GM19468 (cell line): ENCODE results near the gene SFXN1.

Experiments used
- ATAC-seq: cut with Tn5 transposase; IDR thresholded peaks from one replicate; pipeline ENCODE4 v1.9.1; 2021; ENCODE audit warnings: mild to moderate bottlenecking, moderate library complexity, moderate number of reproducible peaks; ENCODE audit not compliant: unreplicated experiment; ENCODE audit errors: extremely low read depth

SFXN1 gene

GRCh38 chr5:175561085-175561484 lies 82.7 kb downstream of the SFXN1 start:
- no peak for ATAC-seq

- no peak for ATAC-seq
Observed at GRCh38 chr5:175564716-175565115, 86.4 kb downstream of the SFXN1 start.

GRCh38 chr5:175566697-175567096 lies 88.3 kb downstream of the SFXN1 start:
- no peak for ATAC-seq

GRCh38 chr5:175567954-175568353 lies 89.6 kb downstream of the SFXN1 start:
- no peak for ATAC-seq

- ATAC-seq = no peak
Observed at GRCh38 chr5:175569701-175570100, 91.3 kb downstream of the SFXN1 start.

GRCh38 chr5:175572886-175573285 lies 94.5 kb downstream of the SFXN1 start:
- no peak for ATAC-seq

- ATAC-seq = no peak
Observed at GRCh38 chr5:175573493-175574269, 95.3 kb downstream of the SFXN1 start.

- ATAC-seq = no peak
Observed at GRCh38 chr5:175575301-175575700, 96.9 kb downstream of the SFXN1 start.

GRCh38 chr5:175576096-175576495 lies 97.7 kb downstream of the SFXN1 start:
- ATAC-seq = no peak

- no peak for ATAC-seq
Observed at GRCh38 chr5:175576591-175576990, 98.2 kb downstream of the SFXN1 start.
